Endothelial cell of umbilical vein (primary cell): Measurements from ENCODE around the gene FOSL2. TPM values are rescaled to one million over a fixed set of nuclear protein-coding genes. Genes with fewer than 3 reads are reported as not detected.

ENCODE experiments used
- BruUV-seq: library from RNA; stranded (reverse); fragments of 400-500 nt; replicated peaks from 2 replicates; lab custom pipeline; 2021; lab: Mats Ljungman, UMichigan
- CTCF ChIA-PET: fragments of 300-600, 350-600 bp; sonication (Branson Sonifier 250); formaldehyde crosslinking; loops from one replicate; lab custom pipeline; 2021; ENCODE audit warnings: antibody characterized with exemption, inconsistent platforms; lab: Charles Lee
- POLR2A ChIA-PET: fragments of 300-600, 350-600 bp; sonication (Branson Sonifier 250); formaldehyde crosslinking; loops from one replicate; lab custom pipeline; 2021; ENCODE audit warnings: antibody characterized with exemption, inconsistent platforms; lab: Charles Lee
- DNase-seq: peaks from one replicate; pipeline ENCODE4 v3.0.0-alpha.2; 2011; ENCODE audit warnings: low read depth, low spot score
- FAIRE-seq: peaks from 2 replicates; lab custom pipeline; 2011; peaks lifted over from hg19 to GRCh38; lab: Jason Lieb, UNC
- H2AFZ ChIP-seq: 2 replicates; pipeline ENCODE4 v1.6.0; 2012; ENCODE audit warnings: low read depth, low read length, control low read depth, inconsistent platforms
- H3K27ac ChIP-seq: 2 replicates; pipeline ENCODE4 v1.5.1; 2011; ENCODE audit warnings: low read depth, mild to moderate bottlenecking, control low read depth, low read length, moderate library complexity; ENCODE audit not compliant: insufficient read depth
- H3K27me3 ChIP-seq, 2 experiments: 2 replicates each; pipeline versions ENCODE4 v1.6.0 to v1.6.1; 2011; ENCODE audit warnings: low read length in 2 of 2, mixed read lengths in 1 of 2; ENCODE audit not compliant: control insufficient read depth in 2 of 2, insufficient read depth in 2 of 2
- H3K36me3 ChIP-seq, 2 experiments: 2 replicates in 1 of 2; 3 replicates in 1 of 2; pipeline ENCODE4 v1.5.1; 2011; ENCODE audit warnings: low read length in 2 of 2, mild to moderate bottlenecking in 1 of 2, moderate library complexity in 1 of 2; ENCODE audit not compliant: control insufficient read depth in 2 of 2, insufficient read depth in 2 of 2; ENCODE audit errors: extremely low read depth in 1 of 2
- H3K4me1 ChIP-seq: 3 replicates; pipeline ENCODE4 v1.5.1; 2011; ENCODE audit warnings: mild to moderate bottlenecking, low read length; ENCODE audit not compliant: control insufficient read depth, insufficient read depth; ENCODE audit errors: extremely low read depth
- H3K4me2 ChIP-seq: 2 replicates; pipeline ENCODE4 v1.6.1; 2011; ENCODE audit warnings: low read length, control low read depth, mixed read lengths; ENCODE audit not compliant: insufficient read depth
- H3K4me3 ChIP-seq, 3 experiments: fragments of 200-600 bp in 1 of 3; sonication (generic), shearing (Covaris generic) in 1 of 3; replicated peaks in 1 of 3; 2 replicates each; pipeline ENCODE4 v1.5.1; 2011 to 2016; ENCODE audit warnings: control low read depth in 3 of 3, low read length in 3 of 3, mild to moderate bottlenecking in 2 of 3, inconsistent platforms in 1 of 3, low read depth in 1 of 3, moderate library complexity in 1 of 3; ENCODE audit not compliant: insufficient read depth in 1 of 3
- H3K79me2 ChIP-seq: 2 replicates; pipeline ENCODE4 v1.6.0; 2012; ENCODE audit warnings: low read length, inconsistent platforms; ENCODE audit not compliant: control insufficient read depth, insufficient read depth
- H3K9ac ChIP-seq: replicated peaks from 2 replicates; pipeline ENCODE3; 2011; ENCODE audit warnings: low read length, control low read depth; ENCODE audit not compliant: insufficient read depth; ENCODE audit errors: extremely low read depth
- H3K9me1 ChIP-seq: replicated peaks from 3 replicates; pipeline ENCODE4 v1.6.0; 2011; ENCODE audit warnings: mild to moderate bottlenecking, low read length; ENCODE audit not compliant: control insufficient read depth, insufficient read depth; ENCODE audit errors: extremely low read depth
- H3K9me3 ChIP-seq: replicated peaks from 2 replicates; pipeline ENCODE4 v1.5.1; 2012; ENCODE audit warnings: low read length, inconsistent platforms; ENCODE audit not compliant: control insufficient read depth, insufficient read depth
- H4K20me1 ChIP-seq: replicated peaks from 2 replicates; pipeline ENCODE3; 2011; ENCODE audit warnings: mild to moderate bottlenecking, low read length; ENCODE audit not compliant: control insufficient read depth, insufficient read depth; ENCODE audit errors: extremely low read depth
- EZH2 ChIP-seq: IDR thresholded peaks from 2 replicates; pipeline ENCODE4 v1.6.1; 2012; ENCODE audit warnings: borderline replicate concordance, low read depth, mild to moderate bottlenecking, moderate library complexity, low read length, inconsistent platforms; ENCODE audit not compliant: severe bottlenecking
- FOS ChIP-seq: IDR thresholded peaks from 2 replicates; pipeline ENCODE4 v1.6.1; 2011; ENCODE audit warnings: mild to moderate bottlenecking, low read length, moderate library complexity, borderline replicate concordance; ENCODE audit not compliant: insufficient read depth
- GATA2 ChIP-seq: IDR thresholded peaks from 2 replicates; pipeline ENCODE4 v1.7.0; 2011; ENCODE audit warnings: low read depth, mild to moderate bottlenecking, moderate library complexity, mixed read lengths, low read length; ENCODE audit not compliant: insufficient read length, insufficient read depth
- JUN ChIP-seq: IDR thresholded peaks from 2 replicates; pipeline ENCODE4 v1.6.1; 2011; ENCODE audit warnings: borderline replicate concordance, low read depth; ENCODE audit not compliant: insufficient read length, insufficient read depth
- MYC ChIP-seq: IDR thresholded peaks from one replicate; pipeline ENCODE4 v1.6.1; 2011; ENCODE audit warnings: mild to moderate bottlenecking, low read depth, low read length
- POLR2A ChIP-seq: IDR thresholded peaks from 2 replicates; pipeline ENCODE4 v1.6.1; 2012; ENCODE audit warnings: low read depth, mild to moderate bottlenecking, control low read depth, low read length
- POLR2AphosphoS5 ChIP-seq: IDR thresholded peaks from 2 replicates; pipeline ENCODE4 v1.6.1; 2012; ENCODE audit warnings: low read depth, mild to moderate bottlenecking, control low read depth, low read length, moderate library complexity; ENCODE audit not compliant: insufficient read depth
- dilution Hi-C: fragments of 300-500 bp; cut with MboI; formaldehyde crosslinking; loops from one replicate; pipeline ENCODE4 v1.15.0; 2019; ENCODE audit warnings: low sequenced_read_pairs; ENCODE audit not compliant: extremely low pct_ligation_motif_present
- intact Hi-C: fragments of 100-400 bp; cut with micrococcal nuclease; formaldehyde crosslinking; loops from one replicate; pipeline ENCODE4 v1.10.0; 2022
- polyA plus RNA-seq, 4 experiments: library from polyadenylated mRNA; depleted of rRNA in 3 of 4; stranded (reverse) in 3 of 4; unstranded in 1 of 4; fragments of >200 nt; gene quantifications; 2 replicates each; pipeline versions ENCODE4 v1.2.1 to v1.2.3, GENCODE V29; 2011 to 2012; ENCODE audit warnings: missing spikeins in 1 of 4
- total RNA-seq: library from RNA; stranded (reverse); gene quantifications from 2 replicates; pipeline ENCODE4 v1.2.3, GENCODE V29; 2021
- TF ChIP-seq, protein P1 (sequence below): IDR thresholded peaks from 2 replicates; pipeline ENCODE4 v1.6.1; 2011; ENCODE audit not compliant: insufficient read depth, insufficient read length
- TF ChIP-seq, protein P2 (sequence below), 2 donors: IDR thresholded peaks; 1 replicate in 1 of 2; 2 replicates in 1 of 2; pipeline ENCODE4 v1.5.1; 2011; ENCODE audit warnings: low read length in 2 of 2, mild to moderate bottlenecking in 2 of 2, moderate library complexity in 2 of 2, control low read depth in 1 of 2, inconsistent platforms in 1 of 2, low read depth in 1 of 2; ENCODE audit not compliant: insufficient read depth in 1 of 2; ENCODE audit errors: extremely low read depth in 1 of 2

The FOSL2 gene
- total and polyA plus RNA-seq, 2 donors (not counting 3 experiments of a cell fraction or from before 2014, with no cell fraction given) = 43.9 to 85.3 TPM

DNA sequence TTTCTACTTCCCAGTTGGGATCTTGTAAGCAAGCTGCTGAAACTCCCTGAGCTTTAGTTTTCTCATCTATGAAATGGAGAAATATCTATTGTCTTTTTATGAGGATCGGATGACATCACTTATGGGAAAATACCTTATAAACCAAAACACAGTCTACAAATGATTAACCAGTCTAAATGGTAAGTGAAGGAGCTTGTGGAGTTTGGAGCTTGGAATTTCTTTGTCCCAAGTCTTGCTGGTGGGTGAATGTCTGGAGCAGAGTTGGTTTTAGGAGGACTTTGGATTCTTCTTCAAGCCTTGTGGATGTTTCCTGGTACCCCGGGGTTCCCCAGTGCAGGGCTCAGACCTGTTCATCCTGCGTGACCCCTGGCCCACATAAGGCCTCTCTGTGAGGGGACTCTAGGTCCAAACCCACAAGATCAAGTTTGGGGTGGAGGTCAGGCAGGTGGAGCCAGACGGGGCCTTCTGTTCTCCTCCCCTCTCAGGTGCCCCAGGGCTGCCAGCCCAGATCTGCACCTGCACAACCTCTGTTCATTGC is 43.2 kb downstream of the FOSL2 start:
- no peaks in the 10 kb centered on the region for H3K79me2 ChIP-seq
- H3K4me2 ChIP-seq = no peak overlapping the region
- no peak overlapping the region for H3K27ac ChIP-seq
- no peak overlapping the region for H3K4me3 ChIP-seq
- no peak for FAIRE-seq
- H3K27me3 ChIP-seq = no peaks in the 10 kb centered on the region
- H3K9me1 ChIP-seq = no peaks in the 10 kb centered on the region
- POLR2A ChIA-PET = no interaction called here
- no peak overlapping the region for H3K9ac ChIP-seq
- no TSS peak for BruUV-seq
- H3K4me1 ChIP-seq = no peaks in the 10 kb centered on the region
- no peak overlapping the region for H2AFZ ChIP-seq
- CTCF ChIA-PET = interaction anchor here (0.9 to 2.2 kb wide), 6 partner anchors 8 to 752 kb away, joined by 3 to 7 read pairs (median 4); no protein-coding TSS in a partner anchor
- no peaks in the 10 kb centered on the region for H3K36me3 ChIP-seq
- intact Hi-C loops (no loop called here), dilution Hi-C loops (no loop called here)
- DNase-seq = no peak
- no peaks in the 10 kb centered on the region for H3K9me3 ChIP-seq
- no peaks in the 10 kb centered on the region for H4K20me1 ChIP-seq
- TF ChIP-seq POLR2A = no peak
- TF ChIP-seq, protein P1, sequence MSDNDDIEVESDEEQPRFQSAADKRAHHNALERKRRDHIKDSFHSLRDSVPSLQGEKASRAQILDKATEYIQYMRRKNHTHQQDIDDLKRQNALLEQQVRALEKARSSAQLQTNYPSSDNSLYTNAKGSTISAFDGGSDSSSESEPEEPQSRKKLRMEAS = no peak
- TF ChIP-seq EZH2 = no peak
- TF ChIP-seq JUN = no peak
- TF ChIP-seq, protein P2, sequence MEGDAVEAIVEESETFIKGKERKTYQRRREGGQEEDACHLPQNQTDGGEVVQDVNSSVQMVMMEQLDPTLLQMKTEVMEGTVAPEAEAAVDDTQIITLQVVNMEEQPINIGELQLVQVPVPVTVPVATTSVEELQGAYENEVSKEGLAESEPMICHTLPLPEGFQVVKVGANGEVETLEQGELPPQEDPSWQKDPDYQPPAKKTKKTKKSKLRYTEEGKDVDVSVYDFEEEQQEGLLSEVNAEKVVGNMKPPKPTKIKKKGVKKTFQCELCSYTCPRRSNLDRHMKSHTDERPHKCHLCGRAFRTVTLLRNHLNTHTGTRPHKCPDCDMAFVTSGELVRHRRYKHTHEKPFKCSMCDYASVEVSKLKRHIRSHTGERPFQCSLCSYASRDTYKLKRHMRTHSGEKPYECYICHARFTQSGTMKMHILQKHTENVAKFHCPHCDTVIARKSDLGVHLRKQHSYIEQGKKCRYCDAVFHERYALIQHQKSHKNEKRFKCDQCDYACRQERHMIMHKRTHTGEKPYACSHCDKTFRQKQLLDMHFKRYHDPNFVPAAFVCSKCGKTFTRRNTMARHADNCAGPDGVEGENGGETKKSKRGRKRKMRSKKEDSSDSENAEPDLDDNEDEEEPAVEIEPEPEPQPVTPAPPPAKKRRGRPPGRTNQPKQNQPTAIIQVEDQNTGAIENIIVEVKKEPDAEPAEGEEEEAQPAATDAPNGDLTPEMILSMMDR (IDR thresholded peaks at IDR 0.05; ENCODE audit: extremely low read depth in 1 of 2, insufficient read depth in 1 of 2, low read depth in 1 of 2, low read length in 2 of 2) = no peak
- no peak for TF ChIP-seq GATA2
- no peak for TF ChIP-seq POLR2AphosphoS5
- no peak for TF ChIP-seq MYC
- TF ChIP-seq FOS = no peak
